ENCODE results near the gene MLKL.
A peak's percentile ranks its signal among the peaks of the same experiment; 100 is the strongest.
"Not testable (repeated sequence)": the region's sequence is repeated elsewhere in the genome, so short reads cannot be mapped to it uniquely, and the experiment has no call there.

Gene MLKL

DNA sequence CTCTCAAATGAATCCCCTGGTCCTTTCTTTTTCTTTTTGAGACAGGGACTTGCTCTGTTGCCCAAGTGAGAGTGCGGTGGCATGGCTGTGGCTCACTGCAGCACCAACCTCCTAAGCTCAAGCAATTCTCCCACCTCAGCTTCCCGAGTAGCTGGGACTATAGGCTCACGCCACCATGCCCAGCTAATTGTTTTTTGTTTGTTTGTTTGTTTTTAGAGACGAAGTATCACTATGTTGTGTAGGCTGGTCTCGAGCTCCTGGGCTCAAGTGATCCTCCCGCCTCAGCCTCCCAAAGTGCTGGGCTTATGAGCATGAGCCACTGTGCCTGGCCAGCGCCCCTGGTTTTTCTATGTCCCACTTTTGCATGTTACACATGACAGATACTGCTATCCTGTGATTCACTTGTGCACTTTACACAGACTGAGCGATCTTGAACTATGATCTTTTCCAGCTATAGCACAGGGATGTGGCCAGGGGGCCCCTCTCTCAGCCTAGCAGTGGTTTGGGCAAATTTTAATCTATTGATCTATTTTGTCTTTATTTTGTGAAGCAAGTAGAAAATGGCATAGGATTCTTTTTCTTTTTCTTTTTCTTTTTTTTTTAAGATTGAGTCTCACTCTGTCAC lies 31.3 kb upstream of the MLKL start:
- no peak for DNase-seq

DNA sequence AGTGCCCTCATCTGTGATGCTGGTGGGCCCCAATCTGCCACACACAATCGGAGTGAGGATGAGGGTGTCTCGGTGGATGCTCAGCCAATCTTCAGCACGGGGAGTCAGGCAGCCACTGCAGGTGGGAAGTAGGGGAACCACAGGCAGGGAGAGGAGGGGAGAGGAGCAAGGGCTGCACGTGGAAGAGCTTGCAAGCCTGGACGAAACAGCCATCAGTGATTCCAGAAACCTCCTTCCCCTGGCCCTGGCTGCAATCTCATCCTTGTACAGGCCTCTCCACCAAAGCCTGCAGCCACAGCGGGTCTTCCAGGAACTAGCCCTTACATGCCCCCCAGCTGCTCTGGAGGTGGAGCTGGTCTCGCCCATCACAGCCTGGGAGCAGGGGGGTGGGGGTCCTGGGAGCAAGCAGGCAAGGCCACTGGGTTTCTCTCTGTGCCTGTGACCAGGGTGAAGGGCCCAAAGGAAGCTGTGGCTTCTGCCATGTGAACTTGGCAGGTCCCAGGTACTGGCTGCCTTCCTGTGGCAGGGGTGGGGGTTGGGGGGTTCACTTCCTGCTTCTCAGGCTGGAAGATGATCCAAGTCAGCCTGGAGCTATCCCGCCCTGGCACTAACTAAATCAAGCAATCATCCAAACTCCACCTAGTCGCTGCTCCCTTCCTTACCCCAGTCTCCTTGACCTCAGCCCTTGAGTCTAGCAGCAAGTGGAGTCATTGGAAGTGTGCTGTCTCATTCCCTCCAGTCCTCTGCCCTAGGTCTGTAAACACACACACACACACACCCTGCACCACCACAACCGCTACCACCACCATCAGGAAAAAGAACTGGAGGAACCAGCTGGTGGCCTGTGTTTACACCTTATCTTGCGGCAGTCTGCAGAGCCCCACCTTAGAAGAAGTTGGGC lies 29.4 kb upstream of the MLKL start:
- no peak for DNase-seq

DNA sequence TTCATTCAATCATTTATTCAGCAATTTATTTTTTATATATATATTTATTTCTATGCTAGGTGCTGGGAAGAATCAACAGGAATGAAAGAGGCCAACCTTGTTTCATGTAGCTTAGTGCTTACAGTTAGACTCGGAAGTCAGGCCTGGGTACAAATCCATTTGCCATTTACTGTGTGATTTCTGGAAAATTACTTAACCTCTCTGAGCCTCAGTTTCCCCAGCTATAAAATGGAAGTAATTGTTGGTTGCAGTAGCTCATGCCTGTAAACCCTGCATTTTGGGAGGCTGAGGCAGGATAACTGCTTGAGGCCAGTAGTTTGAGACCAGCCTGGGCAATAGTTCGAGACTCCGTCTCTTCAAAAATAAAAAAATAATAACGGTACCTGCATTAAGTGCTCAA lies 27.2 kb upstream of the MLKL start:
- no peak for DNase-seq

DNA sequence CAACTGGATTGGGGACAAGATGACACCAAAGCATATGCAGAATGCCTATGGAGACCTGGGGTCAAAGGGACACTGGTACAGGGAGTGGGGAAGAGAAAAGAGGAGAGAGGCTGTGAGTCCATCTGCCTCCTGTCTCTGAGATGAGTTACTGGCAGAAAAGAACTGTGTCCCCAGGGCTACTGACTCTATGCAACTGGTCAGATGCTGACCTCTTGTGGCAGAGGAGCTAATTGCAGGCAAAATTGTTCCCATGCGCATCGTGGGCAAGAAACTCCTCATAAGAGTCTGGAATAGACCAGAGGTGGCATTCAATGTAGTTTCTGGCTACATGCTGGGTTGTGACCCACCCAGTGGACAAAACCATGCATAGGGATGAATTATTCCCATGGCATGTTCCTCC lies 26.1 kb upstream of the MLKL start:
- no peak for DNase-seq

DNA sequence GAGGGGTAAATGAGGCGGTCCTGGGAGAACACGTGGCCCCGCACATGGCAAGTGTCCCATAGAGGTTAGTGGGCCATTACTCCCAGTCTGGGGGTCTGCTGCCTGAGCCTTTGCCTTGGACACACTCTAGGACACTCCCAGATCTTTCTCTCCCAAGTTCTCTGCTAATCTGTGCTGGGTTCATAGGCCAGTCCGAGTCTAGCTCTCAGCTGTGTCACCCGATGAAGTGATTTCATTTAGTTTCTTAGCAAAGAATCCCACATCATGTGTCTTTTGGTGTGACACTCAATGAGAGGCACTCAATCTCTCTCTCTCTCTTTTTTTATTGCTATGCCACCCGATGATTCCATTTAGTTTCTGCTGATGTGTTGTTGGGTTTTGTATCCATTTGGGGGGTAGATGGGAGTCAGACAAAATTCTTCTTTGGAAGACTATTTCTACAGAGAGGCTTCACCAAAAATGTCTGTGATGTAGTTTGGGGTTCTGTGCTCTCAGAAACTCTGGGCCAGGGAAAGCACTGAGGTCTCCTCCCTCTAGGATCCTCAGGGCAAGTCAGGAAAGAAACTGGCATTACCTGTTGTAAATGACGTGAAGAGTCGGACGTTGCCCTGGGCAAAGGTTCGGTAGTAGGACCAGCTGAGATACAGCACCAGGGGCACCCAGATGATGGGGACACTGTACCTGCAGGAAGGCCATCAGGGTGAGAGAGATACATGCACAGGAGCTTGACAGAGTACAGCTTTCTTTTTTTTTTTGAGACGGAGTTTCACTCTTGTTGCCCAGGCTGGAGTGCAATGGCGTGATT lies 25.2 kb upstream of the MLKL start:
- DNase-seq = no peak

DNA sequence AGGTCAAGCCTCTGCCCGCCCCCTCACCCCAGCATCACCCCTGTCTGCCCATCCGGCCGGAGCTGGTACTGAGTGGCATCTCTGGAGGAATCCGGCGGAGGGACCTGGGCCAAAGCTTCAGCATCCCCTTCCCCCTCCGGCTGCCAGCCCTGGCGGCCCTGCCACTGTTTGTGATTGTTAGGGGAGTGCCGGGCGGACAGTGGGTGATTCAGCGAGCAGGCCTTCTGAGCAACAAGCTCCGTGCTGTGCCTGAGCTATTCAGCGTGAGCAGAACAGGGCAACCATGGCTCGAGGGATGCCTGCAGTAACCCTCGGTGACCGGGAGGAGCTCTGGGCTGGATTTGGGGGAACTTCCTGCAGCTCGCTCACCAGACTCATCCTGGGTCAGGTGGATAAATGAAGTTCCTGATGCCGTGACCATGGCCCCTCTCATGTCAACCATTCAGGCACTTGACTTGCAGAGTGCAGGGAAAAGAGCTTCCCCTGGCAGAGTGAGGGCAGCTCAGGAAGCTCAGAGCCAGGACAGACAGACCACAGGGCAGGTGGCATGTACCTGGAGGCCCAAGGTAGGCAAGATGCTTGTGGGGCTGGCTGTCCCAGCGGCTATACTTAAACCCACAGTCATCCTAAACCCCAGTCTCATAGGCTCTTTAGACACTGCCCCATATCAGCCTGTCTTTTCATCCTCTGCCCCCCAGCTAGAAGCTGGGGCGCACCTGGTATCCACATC lies 24.3 kb upstream of the MLKL start:
- peak; percentile 40 for DNase-seq

DNA sequence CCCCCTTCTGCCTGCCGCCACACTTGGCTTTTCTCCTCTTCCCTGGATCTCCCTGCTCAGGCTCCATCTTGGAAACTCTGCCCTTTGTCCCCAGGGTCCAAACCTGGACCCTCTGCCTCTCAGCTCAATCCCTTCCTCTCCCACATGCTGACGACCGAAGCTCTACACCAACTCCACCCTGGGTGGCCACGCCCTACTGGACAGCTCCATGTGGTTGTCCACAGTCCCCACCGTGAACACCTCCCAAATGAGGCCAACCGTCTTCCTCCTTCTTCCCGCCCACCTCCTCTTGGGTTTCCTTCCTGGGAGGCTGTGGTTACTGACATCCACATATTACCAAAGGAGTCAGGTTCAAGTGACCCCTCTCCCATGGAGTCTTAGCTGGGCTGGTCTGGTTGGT lies 22.6 kb upstream of the MLKL start:
- DNase-seq = no peak

DNA sequence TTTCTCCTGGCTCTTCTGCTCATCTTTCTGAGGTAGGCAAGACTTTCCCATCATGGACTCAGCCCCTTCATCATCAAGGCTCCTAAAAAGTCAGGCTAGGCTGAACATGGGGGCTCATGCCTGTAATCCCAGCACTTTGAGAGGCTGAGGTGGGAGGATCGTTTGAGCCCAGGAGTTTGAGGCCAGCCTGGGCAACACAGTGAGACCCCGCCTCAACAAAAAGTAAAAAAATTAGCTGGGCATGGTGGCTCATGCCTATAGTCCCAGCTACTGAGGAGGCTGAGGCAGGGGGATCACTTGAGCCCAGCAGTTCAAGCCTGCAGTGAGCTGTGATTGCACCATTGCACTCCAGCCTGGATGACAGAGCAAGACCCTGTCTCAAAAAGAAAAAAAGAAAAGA lies 21.5 kb upstream of the MLKL start:
- DNase-seq = not testable (repeated sequence)

DNA sequence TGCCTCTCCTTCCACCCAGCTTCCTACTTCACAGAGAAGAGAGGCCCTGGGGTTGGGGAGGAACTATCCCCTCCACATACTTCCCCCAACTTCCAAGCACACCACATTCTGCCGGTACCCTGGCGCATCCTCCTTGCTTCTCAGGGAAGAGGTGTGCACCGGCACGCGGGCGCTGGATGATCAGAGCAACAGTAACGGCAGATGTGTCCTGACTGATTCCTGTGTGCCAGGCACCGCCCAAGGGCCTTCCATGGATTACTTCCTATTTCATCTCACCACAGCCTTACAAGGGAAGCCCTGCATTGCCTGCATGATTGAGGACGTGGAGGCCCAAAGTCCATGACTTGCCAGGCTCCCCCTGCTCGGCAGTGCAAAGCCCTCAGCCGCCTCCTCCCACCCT lies 21.1 kb upstream of the MLKL start:
- no peak for DNase-seq

DNA sequence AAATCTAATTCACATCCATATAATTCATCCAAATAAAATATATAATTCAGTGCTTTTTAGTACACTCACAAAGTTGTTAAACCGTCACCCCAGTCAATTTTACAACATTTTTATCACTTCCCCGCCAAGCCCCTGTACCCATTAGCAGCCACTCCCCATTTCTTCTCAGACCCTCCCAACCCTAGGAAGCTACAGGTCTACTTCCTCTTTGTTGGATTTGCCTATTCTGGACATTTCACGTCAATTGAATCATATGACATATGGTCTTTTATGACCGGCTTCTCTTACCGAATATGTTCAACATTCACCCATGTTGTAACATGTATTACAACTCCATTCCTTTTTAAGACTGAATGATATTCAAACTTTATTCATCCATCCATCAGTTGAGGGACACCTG lies 19.9 kb upstream of the MLKL start:
- no peak for DNase-seq

DNA sequence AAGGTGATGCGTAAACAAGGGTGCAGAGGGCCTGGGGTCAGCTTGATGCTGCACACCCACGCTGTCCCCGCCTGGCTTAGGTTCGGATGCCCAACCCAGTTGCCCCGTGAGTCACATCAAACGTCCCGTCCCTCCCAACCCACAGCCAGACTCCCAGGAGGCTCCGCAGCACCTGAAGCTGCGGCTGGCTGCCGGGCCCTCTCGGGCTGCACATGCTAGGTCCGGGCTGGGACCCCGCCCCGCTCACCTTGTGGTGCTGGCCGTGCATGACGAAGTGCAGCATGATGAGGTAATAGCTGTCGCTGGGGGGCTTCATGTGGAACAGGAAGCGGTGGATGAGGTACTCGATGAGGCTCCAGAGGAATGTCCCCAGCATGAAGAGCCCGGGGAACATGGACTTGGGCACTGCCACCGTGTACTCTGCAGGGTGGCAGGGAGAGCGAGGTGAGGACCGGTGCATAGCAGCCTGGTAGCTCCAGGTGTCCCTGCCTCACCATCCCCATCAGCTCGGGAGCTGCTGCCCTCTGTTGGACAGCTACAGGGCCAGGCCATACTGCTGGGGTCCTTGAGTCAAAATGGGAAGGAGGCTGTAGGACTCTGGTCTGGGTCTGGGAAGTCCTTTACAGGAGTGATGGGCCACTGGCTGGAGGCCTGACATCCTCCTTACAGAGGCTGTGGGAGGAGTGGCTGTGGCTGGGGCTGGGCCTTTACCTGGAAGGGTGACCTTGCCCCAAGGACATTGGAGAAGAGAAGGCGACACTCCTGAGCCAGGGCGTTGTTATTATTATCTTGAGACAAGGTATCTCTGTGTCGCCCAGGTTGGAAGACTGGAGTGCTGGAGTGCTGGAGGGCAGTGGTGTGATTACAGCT lies 18.3 kb upstream of the MLKL start:
- DNase-seq = no peak

DNA sequence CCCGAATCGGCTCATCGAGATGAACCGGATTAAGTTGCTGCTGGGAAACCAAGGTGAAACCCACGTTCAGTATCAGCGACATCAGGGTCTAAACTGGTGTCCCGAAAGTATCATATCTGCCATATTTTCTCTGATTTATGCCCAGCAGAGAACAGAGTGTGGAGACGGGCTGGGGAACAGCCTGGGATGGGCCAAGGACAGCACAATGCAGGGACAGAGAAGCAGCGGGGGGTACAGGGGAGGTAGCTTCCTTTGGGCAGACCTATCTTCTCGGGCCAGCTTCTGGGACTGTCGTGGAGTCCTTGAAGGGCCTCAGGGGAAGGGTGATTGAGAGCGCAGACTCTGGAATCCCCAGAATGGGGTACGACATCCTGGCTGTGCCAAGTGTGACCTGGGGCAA lies 17.5 kb upstream of the MLKL start:
- DNase-seq = no peak

DNA sequence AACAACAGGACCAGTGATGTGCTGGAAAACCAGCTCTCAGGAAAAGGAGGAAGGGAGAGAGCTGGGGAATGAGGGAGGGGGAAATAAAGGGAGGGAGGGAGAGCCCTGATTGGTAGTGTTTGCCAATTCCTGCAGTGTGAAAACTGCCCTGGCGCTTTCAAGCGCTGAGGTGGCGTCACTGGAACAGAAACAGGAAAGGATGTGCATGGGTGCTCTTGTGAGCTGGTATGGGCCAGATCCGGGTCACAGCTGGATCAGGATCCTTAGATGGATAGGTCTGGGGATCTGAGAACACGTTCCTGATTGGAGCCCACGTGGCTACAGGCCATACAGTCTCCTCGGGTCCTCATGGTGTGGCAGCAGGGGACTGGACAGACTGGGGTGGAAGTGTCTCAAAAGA lies 16.7 kb upstream of the MLKL start:
- no peak for DNase-seq

DNA sequence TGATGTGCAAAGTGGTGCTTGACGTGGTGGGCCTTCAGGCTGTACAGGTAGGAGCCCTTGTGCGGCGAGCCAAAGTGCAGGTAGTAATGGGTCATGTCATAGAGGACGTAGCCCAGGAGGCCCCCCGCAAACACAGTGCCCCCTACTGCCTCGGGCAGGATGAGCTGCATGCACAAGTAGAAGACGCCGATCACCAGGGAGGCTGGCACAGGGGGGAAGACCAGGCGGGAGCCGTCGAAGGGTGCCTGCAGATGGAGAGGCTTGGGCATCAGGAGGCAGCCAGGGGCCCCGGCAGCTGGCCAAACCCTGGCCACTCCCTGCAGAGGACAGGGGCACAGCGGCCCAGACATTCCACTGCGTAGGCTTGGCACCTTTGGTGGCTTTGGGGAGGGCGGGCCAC lies 15.7 kb upstream of the MLKL start:
- DNase-seq = no peak

DNA sequence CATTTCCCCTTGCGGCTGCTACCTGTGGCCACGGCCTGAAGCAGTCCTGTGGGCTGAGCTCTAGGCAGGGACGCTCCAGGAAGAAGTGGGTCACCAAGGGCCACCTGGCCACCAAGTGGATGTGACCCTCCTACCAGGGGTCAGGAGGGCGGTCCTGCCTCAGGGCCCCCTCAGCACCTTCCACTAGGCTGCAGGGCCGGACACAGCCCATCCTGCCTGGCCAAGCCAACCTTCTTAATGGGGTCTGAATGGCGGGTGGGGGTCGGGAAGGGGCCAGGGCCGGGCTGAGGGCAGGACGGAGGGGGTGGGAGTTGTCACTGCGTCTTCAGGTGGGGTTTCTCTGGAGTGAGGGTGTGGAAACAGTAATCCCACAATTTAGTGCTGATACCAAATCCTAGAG lies 13.2 kb upstream of the MLKL start:
- no peak for DNase-seq

DNA sequence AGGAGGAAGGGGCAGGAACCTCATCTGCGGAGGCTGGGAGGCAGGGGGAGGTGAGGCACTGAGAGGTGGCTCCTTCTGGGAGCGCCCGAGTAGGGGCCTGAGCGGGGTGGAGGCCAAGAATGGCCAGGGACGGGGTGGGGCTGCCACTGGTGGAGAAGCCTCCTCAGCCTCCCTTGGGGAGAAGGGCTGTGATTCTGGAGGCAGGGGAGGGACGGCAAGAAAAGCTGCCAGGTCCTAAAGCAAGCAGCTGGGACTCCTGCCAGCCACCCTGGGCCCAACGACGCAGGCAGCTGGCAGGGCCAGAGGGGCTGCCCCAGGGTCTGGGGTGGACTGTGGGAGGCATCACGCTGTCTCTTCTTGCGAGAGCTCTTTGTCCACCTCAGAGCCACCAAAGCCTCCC lies 12.7 kb upstream of the MLKL start:
- DNase-seq = no peak

DNA sequence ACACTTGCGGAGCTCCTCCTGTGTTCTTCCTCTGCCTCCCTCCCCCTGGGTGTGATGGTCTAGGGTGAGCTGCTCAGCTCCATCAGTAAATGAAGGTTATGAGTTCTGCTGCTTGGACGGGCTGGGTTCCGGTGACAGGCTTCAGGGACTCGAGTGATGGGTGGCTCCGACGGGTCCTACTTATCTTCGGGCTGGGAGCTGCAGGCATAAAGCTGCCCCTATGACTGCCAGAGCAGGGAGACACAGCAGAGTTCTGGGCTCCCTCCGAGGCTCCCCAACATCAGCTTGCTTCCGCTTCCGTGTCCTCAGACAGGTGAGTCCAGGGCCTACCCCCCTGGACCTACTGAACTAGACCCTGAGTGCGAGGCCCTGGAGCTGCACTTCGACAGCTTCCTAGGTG lies 11.3 kb upstream of the MLKL start:
- DNase-seq = no peak

DNA sequence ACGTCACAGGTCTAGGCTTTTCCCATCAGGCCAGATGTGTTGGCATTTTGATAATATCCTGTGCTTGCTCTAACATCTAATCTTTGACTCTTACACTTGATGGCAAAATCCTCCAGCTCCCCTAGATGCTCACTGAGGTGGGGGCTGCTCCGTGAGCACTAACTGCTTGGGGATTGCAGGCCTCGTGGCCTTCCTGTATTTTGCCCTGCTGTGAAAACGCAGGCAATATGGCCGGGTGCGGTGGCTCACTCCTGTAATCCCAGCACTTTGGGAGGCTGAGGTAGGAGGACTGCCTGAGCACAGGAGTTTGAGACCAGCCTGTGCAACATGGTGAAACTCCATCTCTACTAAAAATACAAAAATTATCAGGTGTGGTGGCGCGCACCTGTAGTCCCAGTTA lies 9.7 kb upstream of the MLKL start:
- no peak for DNase-seq

DNA sequence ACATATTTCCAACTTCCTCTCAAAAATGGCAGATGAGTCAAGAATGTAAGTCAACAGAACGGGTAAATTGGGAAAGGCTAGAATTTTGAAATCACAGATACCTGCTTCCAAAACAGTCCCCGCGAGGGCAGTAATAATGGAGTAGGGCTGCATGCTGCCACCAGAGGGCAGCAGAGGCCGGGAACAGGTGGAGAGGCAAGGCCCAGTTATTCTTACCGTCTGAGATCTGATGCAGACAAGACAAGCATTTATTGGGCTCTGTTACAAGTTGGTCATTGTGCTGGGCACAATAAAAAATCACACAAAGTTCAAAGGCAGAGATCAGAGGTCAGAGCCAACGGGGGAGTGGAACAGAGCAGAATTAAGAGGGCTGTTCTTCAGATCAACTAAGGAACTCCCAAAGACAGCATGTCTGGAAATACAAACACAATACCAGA lies 8.8 kb upstream of the MLKL start:
- DNase-seq = peak; percentile 31

DNA sequence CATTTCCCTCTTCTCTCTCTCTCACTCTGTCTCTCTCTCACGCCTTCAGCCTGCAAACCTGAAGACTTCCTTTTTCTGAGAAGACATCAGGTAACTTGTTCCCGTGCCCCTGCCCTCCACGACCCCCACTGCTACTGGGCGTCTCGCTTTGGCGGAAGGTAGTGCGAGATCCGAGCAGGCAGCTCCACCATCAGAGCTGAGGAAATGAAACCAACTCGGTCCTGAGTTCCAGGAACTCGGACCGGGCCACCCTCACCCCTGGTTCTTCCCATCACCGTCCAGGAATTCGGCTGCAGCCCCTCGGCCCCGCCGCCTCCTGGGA lies 585 bp downstream of the MLKL start:
- no peak for DNase-seq

DNA sequence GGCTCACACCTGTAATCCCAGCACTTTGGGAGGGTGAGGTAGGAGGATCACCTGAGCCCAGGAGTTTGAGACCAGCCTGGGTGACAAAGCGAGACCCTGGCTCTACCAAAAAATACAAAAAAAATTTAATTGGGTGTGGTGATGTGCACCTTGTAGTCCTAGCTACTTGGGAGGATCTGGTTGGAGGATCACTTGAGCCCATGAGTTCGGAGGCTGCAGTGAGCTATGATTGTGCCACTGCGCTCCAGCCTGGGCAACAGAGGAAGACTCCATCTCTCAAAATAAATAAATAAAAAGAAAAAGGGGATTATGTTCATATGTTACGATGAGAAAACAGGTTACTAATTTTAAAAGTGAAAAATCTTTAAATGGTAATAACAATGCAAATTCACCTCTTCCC lies 996 bp downstream of the MLKL start:
- DNase-seq = no peak

DNA sequence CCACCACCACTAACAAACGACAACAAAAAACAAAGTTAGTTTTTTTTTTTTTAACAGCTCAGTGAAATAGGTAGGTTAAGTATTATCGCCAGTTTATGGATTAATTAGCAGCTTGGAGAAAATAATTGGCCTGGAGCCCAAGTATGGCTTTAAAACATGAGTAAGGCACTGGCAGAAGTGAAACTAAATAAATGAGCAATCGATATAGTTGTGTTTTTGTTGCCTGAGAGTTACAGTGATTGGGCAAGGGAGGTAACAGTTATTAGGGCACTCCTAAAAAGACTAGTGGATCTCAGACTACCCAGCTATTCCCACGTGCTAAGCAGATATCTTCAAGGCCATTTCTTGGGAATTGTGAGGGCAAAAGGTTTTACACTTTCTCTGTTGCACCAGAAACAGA lies 2.4 kb downstream of the MLKL start:
- no peak for DNase-seq
